Activated CD4-positive, CD25-positive, alpha-beta regulatory T cell treated with anti-CD3 and anti-CD28 coated beads, Interleukin-2, amount 50 U/mL, for 24 hours (primary cell): Measurements from ENCODE around the gene KRT35.

Experiments used
- ATAC-seq, 2 donors: fragments of 150-1000 bp; cut with Tn5 transposase; one replicate each; pipeline ENCODE4 v1.10.0; 2021; ENCODE audit warnings: mild to moderate bottlenecking in 1 of 2, moderate library complexity in 1 of 2

KRT35 gene

GRCh38 chr17:41511116-41511515 lies 30.2 kb upstream of the KRT35 start:
- ATAC-seq: no peak

GRCh38 chr17:41510251-41511065 lies 29.5 kb upstream of the KRT35 start:
- no peak for ATAC-seq

GRCh38 chr17:41507315-41507880 lies 26.4 kb upstream of the KRT35 start:
- no peak for ATAC-seq

GRCh38 chr17:41505809-41506767 lies 25.1 kb upstream of the KRT35 start:
- ATAC-seq: no peak

- ATAC-seq: no peak
Observed at GRCh38 chr17:41505007-41505808, 24.3 kb upstream of the KRT35 start, which contains the start of gene KRT13. TSS of gene KRT13 (minus strand) at chr17:41505612. CDS start at chr17:41505550, 62 bp downstream.

GRCh38 chr17:41504246-41504977 lies 23.5 kb upstream of the KRT35 start:
- ATAC-seq: no peak

GRCh38 chr17:41503202-41503601 lies 22.3 kb upstream of the KRT35 start:
- ATAC-seq: no peak

- no peak for ATAC-seq
Observed at GRCh38 chr17:41500131-41500911, 19.4 kb upstream of the KRT35 start.

GRCh38 chr17:41499714-41500113 lies 18.8 kb upstream of the KRT35 start:
- no peak for ATAC-seq

GRCh38 chr17:41498276-41498675 lies 17.3 kb upstream of the KRT35 start:
- ATAC-seq: no peak

GRCh38 chr17:41496803-41497484 lies 16.0 kb upstream of the KRT35 start:
- ATAC-seq: peak; percentile 73 to 80

GRCh38 chr17:41494524-41494923 lies 13.6 kb upstream of the KRT35 start:
- no peak for ATAC-seq

- no peak for ATAC-seq
Observed at GRCh38 chr17:41492771-41493170, 11.8 kb upstream of the KRT35 start.

- no peak for ATAC-seq
Observed at GRCh38 chr17:41492351-41492750, 11.4 kb upstream of the KRT35 start.

- ATAC-seq: no peak
Observed at GRCh38 chr17:41491476-41491875, 10.5 kb upstream of the KRT35 start.

GRCh38 chr17:41490000-41490990 lies 9.3 kb upstream of the KRT35 start:
- no peak for ATAC-seq

- no peak for ATAC-seq
Observed at GRCh38 chr17:41489531-41489930, 8.6 kb upstream of the KRT35 start, which contains the start of gene KRT36. TSS of gene KRT36 (minus strand) at chr17:41489910. CDS start at chr17:41489864, 46 bp downstream.

GRCh38 chr17:41486809-41487530 lies 6.0 kb upstream of the KRT35 start:
- ATAC-seq: no peak
